Measurements from ENCODE around the gene THRA.
A peak's percentile ranks its signal among the peaks of the same experiment; 100 is the strongest.

Gene THRA, protein sequence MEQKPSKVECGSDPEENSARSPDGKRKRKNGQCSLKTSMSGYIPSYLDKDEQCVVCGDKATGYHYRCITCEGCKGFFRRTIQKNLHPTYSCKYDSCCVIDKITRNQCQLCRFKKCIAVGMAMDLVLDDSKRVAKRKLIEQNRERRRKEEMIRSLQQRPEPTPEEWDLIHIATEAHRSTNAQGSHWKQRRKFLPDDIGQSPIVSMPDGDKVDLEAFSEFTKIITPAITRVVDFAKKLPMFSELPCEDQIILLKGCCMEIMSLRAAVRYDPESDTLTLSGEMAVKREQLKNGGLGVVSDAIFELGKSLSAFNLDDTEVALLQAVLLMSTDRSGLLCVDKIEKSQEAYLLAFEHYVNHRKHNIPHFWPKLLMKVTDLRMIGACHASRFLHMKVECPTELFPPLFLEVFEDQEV
- 9.6 to 52.4 reads per million in 2 experiments for total RNA-seq

- peak; percentile 66 for DNase-seq (ENCODE audit: low read depth)
Measured at GRCh38 chr17:40062329-40063186, at the start of gene THRA. TSS of gene THRA (plus strand) at chr17:40062965. CDS start at chr17:40074489, 11,524 bp downstream.

- DNase-seq (ENCODE audit: low read depth), result no peak
Measured at GRCh38 chr17:40014375-40014980, 48.3 kb upstream of the THRA start.

- DNase-seq (ENCODE audit: low read depth), result no peak
Measured at GRCh38 chr17:40015005-40015997, 47.5 kb upstream of the THRA start, which contains the start of gene CSF3. TSS of gene CSF3 (plus strand) at chr17:40015440. CDS start at chr17:40015475, 35 bp downstream.

DNA sequence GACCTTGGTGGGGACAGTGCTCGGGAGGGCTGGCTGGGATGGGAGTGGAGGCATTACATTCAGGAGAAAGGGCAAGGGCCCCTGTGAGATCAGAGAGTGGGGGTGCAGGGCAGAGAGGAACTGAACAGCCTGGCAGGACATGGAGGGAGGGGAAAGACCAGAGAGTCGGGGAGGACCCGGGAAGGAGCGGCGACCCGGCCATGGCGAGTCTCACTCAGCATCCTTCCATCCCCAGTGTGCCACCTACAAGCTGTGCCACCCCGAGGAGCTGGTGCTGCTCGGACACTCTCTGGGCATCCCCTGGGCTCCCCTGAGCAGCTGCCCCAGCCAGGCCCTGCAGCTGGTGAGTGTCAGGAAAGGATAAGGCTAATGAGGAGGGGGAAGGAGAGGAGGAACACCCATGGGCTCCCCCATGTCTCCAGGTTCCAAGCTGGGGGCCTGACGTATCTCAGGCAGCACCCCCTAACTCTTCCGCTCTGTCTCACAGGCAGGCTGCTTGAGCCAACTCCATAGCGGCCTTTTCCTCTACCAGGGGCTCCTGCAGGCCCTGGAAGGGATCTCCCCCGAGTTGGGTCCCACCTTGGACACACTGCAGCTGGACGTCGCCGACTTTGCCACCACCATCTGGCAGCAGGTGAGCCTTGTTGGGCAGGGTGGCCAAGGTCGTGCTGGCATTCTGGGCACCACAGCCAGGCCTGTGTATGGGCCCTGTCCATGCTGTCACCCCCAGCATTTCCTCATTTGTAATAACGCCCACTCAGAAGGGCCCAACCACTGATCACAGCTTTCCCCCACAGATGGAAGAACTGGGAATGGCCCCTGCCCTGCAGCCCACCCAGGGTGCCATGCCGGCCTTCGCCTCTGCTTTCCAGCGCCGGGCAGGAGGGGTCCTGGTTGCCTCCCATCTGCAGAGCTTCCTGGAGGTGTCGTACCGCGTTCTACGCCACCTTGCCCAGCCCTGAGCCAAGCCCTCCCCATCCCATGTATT, 46.5 kb upstream of the THRA start:
- no peak for DNase-seq (ENCODE audit: low read depth)

DNA sequence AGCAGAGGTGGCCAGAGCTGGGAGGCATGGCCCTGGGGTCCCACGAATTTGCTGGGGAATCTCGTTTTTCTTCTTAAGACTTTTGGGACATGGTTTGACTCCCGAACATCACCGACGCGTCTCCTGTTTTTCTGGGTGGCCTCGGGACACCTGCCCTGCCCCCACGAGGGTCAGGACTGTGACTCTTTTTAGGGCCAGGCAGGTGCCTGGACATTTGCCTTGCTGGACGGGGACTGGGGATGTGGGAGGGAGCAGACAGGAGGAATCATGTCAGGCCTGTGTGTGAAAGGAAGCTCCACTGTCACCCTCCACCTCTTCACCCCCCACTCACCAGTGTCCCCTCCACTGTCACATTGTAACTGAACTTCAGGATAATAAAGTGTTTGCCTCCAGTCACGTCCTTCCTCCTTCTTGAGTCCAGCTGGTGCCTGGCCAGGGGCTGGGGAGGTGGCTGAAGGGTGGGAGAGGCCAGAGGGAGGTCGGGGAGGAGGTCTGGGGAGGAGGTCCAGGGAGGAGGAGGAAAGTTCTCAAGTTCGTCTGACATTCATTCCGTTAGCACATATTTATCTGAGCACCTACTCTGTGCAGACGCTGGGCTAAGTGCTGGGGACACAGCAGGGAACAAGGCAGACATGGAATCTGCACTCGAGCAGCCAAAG, 45.2 kb upstream of the THRA start:
- no peak for DNase-seq (ENCODE audit: low read depth)

GRCh38 chr17:40018211-40019121, 44.3 kb upstream of the THRA start:
- DNase-seq (ENCODE audit: low read depth), result no peak

DNA sequence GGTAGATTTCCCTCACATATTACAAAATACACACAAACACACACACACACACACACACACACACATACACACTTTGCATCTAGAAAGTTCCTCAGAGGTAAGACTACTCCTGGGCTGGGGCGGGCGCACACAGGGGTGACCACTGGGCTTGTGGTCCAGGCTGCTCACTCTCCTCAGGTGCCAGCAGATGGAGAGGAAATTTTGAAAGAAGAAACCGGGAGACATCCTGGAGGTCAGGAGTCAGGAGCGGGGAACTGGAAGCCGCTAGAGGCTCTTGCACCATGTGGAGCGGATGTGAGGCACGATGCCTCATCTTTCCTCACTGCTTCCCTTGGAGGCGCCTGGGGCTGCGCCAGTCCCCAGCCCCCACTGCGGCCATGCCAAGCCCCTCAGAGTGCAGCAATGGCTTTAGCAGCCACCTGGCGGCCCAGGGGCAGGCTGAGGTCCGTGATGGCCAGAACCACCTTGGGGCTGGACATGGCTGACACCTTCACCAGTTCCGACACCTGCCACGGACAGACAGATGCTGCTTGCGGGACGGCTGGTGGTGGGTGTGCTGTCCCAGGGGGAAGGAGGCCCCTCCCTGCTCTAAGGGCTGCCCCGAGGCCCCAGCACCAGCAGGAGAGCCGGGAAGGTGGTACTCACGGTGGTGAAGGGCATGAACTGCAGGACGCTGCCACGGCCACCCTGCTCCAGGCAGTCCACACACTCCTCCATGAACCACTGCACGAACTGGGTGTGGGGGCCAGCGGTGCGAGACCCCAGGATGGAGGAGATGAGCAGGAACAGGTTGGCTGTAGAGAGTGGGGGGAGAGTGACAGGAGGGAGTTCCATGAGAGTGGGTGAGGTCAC, 43.4 kb upstream of the THRA start:
- no peak for DNase-seq (ENCODE audit: low read depth)

- DNase-seq (ENCODE audit: low read depth), result no peak
Measured at GRCh38 chr17:40020146-40020545, 42.6 kb upstream of the THRA start.

DNA sequence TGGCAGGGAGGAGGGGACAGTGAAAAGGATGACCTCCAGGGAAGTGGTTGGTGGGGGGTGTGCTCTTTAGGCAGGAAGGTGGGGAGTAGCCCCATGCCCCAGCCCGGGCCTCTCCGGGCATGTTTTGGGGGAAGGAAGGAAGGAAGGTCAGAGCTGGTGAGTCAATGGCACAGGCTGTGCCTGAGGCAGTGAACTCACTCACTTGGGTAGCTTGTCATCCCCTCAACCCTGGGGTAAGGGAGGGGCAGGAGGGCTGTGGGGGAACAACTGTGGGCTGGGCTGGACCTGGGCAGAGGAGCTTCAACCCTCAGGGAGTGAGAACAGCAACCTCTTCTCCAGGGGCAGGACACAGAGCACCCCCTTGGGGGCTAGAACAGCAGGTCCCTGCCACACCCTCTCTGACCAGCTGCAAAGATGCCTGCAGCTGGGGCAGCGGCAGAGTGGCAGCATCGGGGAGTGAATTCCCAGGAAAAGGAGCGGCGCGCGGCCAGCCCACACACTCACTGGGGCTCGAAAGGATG, 41.3 kb upstream of the THRA start:
- no peak for DNase-seq (ENCODE audit: low read depth)

- no peak for DNase-seq (ENCODE audit: low read depth)
Measured at GRCh38 chr17:40022497-40022896, 40.3 kb upstream of the THRA start.

GRCh38 chr17:40022961-40023541, 39.7 kb upstream of the THRA start:
- DNase-seq (ENCODE audit: low read depth), result no peak

GRCh38 chr17:40023590-40024292, 39.0 kb upstream of the THRA start:
- DNase-seq (ENCODE audit: low read depth), result no peak

- DNase-seq (ENCODE audit: low read depth), result no peak
Measured at GRCh38 chr17:40024901-40025300, 37.9 kb upstream of the THRA start.

DNA sequence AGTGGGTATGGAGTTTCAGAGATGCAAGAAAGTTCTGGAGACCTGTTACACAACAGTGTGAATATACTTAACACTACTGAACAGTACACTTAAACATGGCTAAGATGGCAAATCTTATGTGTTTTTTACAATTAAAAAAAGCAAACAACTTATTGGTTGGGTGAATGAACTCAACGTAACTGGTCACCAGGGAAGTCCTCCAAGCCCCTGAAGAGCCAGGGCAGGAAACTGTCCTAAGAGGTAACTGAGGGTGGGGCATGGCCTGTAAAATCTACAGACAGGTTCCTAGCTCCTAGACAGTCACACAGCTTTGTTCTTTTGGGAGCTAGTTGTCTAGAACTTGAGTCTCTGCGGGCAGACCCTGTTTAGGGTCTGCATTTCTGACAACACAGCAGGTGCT, 37.2 kb upstream of the THRA start:
- no peak for DNase-seq (ENCODE audit: low read depth)

DNA sequence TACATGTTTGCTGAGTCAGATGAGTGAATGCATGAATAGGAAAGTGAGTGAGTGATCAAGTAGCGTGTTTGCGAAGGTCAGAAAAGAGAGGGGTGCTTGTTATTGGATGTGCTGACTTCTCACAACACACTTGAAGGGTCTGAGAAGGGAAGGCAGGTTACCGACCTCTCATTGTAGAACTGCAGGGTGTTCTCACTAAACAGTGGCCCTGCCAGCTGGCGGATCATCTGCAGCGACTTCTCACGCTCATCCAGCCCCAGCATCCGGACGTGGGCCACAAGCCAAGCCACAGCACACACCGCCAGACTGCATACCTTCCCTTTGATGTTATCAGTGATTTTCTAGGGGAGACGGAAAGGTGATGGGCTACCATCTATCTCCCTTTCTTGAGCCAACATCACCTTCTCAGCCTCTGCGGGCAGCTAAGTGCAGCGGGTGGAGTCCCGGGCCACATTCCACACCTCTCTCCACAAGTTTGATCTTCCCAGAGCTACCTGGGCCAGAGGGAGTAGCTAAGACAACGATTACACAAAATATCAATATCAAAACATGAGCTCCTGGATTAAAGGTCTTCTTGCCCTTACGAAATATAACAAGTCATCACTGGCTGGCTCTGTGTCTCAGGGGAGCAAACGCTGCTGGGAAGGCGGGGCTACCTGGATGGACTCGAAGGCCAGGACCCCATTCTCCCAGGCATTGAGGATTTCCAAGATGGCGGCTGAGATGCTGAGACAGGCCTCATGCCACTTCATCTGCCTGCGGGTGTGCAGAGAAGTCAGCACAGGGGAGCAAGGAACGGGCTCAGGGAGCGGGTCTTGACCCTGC, 36.6 kb upstream of the THRA start:
- peak; percentile 22 for DNase-seq (ENCODE audit: low read depth)
